Lung (tissue), 12 donors: ENCODE measurements around the gene SSR2. TPM values are rescaled to one million over a fixed set of nuclear protein-coding genes. Genes with fewer than 3 reads are reported as not detected.

Source experiments
- ATAC-seq: fragments of 200-7000 bp; cut with Tn5 transposase; one replicate; pipeline ENCODE4 v1.9.1; 2020; ENCODE audit warnings: moderate number of reproducible peaks; ENCODE audit not compliant: insufficient read depth, low FRiP score
- DNase-seq, 3 donors: peaks; one replicate each; pipeline ENCODE4 v3.0.0-alpha.2; 2013 to 2017
- H3K27ac ChIP-seq, 2 donors: one replicate each; pipeline ENCODE4 v1.5.1; 2013; ENCODE audit warnings: mild to moderate bottlenecking in 2 of 2, moderate library complexity in 2 of 2, control low read depth in 1 of 2, inconsistent platforms in 1 of 2, low read depth in 1 of 2, low read length in 1 of 2
- H3K27me3 ChIP-seq, 3 donors: one replicate each; pipeline ENCODE4 v1.5.1; 2013; ENCODE audit warnings: low read length in 2 of 3; ENCODE audit not compliant: control insufficient read depth in 3 of 3, insufficient read depth in 3 of 3
- H3K36me3 ChIP-seq, 4 donors: one replicate each; pipeline ENCODE4 v1.5.1; 2013; ENCODE audit warnings: low read length in 4 of 4, mild to moderate bottlenecking in 1 of 4, moderate library complexity in 1 of 4; ENCODE audit not compliant: control insufficient read depth in 4 of 4, insufficient read depth in 4 of 4
- H3K4me1 ChIP-seq, 5 donors: one replicate each; pipeline ENCODE4 v1.5.1; 2013; ENCODE audit warnings: low read length in 5 of 5, mild to moderate bottlenecking in 2 of 5, moderate library complexity in 1 of 5; ENCODE audit not compliant: control insufficient read depth in 5 of 5, insufficient read depth in 5 of 5
- H3K4me3 ChIP-seq: one replicate; pipeline ENCODE4 v1.5.1; 2013; ENCODE audit warnings: mild to moderate bottlenecking, control low read depth, moderate library complexity
- H3K9ac ChIP-seq, 2 donors: one replicate each; pipeline ENCODE4 v1.5.1; 2013; ENCODE audit warnings: low read length in 2 of 2, control low read depth in 1 of 2; ENCODE audit not compliant: insufficient read depth in 1 of 2
- H3K9me3 ChIP-seq, 4 donors: one replicate each; pipeline ENCODE4 v1.5.1; 2013; ENCODE audit warnings: low read length in 3 of 4, mild to moderate bottlenecking in 1 of 4, moderate library complexity in 1 of 4; ENCODE audit not compliant: control insufficient read depth in 4 of 4, insufficient read depth in 3 of 4
- WGBS, 2 donors: extraction: QIAGEN DNeasy Blood & Tissue Kit; methylation state at CpG; one replicate each; pipeline ENCODE4 v1.1.7; 2013; 5-methylcytosine and 5-hydroxymethylcytosine counted together
- polyA plus RNA-seq, 2 donors: library from polyadenylated mRNA; stranded (reverse); fragments of 200-250 nt; gene quantifications; one replicate each; pipeline ENCODE4 v1.2.1, GENCODE V29; 2013
- total RNA-seq, 2 donors: library from RNA; depleted of rRNA in 1 of 2; stranded (reverse); fragments of >200 nt in 1 of 2; gene quantifications; one replicate each; pipeline ENCODE4 v1.2.1, GENCODE V29; 2014 to 2021
- TF ChIP-seq, protein P1 (sequence below): IDR thresholded peaks from 2 replicates; pipeline ENCODE4 v1.5.1; 2012; ENCODE audit warnings: mild to moderate bottlenecking; ENCODE audit errors: control extremely low read depth, extremely low read depth
- donor health status: control.
- donor health status: control.
- donor health status: Bipolar disorder and iron deficiency.
- donor health status: healthy.
- donor health status: DM: yes; HTN: yes; CAD: no.

Gene SSR2
- total and polyA plus RNA-seq, 4 donors = 281 to 467 (median 292) TPM

DNA sequence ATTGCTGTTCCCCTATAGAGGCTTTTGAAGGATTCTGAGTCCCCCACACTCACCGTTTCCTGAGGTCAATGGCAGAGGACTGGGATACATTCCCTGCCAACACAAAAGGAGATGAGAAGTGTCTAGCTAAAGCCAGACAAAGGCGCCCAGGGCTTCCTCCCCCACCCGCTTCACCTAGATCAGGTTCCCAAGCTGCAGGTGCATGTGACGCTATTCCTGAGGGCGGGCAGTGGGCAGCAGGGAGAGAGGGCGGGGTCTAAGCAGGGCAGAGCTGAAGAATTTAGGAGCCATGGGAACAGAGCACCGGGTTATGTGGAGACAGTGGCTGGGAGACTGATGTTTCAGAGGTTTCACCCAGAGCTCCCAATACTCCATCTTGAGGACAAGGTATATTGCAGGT is 36.4 kb downstream of the SSR2 start:
- peak in 2 of 3 donors; percentile 52 to 53 for DNase-seq

DNA sequence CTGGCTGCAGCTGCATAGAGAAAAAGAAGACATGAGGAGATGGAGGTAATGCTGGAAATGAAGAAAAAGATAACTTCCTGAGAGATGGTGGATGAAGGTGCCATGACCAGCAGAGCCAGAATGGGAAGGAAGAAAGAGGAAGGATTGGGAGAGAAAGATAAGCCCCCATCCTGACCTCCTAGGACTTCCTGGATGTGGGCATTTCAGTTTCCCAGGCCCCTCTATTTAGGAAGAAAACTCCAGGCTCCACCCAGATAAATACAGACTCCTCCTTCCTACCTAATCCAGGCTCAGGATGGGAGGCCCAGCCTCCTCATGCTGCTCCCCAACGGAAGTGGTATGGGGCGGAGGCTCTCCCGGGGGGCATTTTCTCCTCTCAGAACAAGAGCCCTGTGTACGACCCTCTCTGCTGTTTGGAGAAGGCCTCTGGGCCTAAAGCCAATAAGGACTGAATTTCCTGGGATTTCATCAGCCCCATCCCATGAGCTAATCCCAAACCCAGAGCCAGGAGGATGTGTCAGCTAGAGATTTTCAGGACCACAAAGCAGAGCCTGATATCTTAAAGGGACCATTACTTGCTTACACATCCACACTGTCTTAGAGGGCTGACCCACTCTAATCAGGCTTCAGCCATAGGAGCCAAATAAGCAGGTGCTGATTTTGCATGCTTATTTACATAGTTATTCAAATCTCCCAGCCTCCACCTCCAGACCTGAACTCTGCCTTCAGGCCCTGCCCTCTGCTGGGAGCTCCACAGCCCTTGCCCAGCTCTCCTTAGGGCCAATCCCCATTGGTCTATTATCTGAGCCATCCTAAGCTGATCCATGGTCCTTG is 37.3 kb downstream of the SSR2 start:
- peaks cover 0 to 3% (median 0%) of the 10 kb centered on the region in 4 donors for H3K36me3 ChIP-seq
- no peak overlapping the region for H3K4me3 ChIP-seq
- DNase-seq = peak; percentile 90 to 97 (median 95)
- TF ChIP-seq, protein P1, sequence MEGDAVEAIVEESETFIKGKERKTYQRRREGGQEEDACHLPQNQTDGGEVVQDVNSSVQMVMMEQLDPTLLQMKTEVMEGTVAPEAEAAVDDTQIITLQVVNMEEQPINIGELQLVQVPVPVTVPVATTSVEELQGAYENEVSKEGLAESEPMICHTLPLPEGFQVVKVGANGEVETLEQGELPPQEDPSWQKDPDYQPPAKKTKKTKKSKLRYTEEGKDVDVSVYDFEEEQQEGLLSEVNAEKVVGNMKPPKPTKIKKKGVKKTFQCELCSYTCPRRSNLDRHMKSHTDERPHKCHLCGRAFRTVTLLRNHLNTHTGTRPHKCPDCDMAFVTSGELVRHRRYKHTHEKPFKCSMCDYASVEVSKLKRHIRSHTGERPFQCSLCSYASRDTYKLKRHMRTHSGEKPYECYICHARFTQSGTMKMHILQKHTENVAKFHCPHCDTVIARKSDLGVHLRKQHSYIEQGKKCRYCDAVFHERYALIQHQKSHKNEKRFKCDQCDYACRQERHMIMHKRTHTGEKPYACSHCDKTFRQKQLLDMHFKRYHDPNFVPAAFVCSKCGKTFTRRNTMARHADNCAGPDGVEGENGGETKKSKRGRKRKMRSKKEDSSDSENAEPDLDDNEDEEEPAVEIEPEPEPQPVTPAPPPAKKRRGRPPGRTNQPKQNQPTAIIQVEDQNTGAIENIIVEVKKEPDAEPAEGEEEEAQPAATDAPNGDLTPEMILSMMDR = no peak
- peak; percentile 17 for ATAC-seq
- H3K27ac ChIP-seq = peak overlapping the region; percentile 55 to 73
- H3K27me3 ChIP-seq = no peaks in the 10 kb centered on the region
- no peaks in the 10 kb centered on the region for H3K9me3 ChIP-seq
- 19 to 29% methylated on average over 4 of the region's 4 CpGs for WGBS, 2 donors
- H3K4me1 ChIP-seq = peaks cover 11 to 54% (median 23%) of the 10 kb centered on the region in 5 donors
- H3K9ac ChIP-seq = peak overlapping the region in 1 of 2 donors; percentile 74

More for the DNA sequence above, 36.4 kb downstream of the SSR2 start:
- no peaks in the 10 kb centered on the region for H3K9me3 ChIP-seq
- no peaks in the 10 kb centered on the region for H3K27me3 ChIP-seq
- WGBS, 2 donors = 80 to 91% methylated on average over 7 of the region's 7 CpGs
- TF ChIP-seq, protein P1 = no peak
- peaks cover 0 to 3% (median 0%) of the 10 kb centered on the region in 4 donors for H3K36me3 ChIP-seq
- H3K9ac ChIP-seq = peak overlapping the region; percentile 44 to 47
- no peak overlapping the region for H3K4me3 ChIP-seq
- peak overlapping the region; percentile 55 to 73 for H3K27ac ChIP-seq
- H3K4me1 ChIP-seq = peaks cover 11 to 54% (median 23%) of the 10 kb centered on the region in 5 donors
- no peak for ATAC-seq

DNA sequence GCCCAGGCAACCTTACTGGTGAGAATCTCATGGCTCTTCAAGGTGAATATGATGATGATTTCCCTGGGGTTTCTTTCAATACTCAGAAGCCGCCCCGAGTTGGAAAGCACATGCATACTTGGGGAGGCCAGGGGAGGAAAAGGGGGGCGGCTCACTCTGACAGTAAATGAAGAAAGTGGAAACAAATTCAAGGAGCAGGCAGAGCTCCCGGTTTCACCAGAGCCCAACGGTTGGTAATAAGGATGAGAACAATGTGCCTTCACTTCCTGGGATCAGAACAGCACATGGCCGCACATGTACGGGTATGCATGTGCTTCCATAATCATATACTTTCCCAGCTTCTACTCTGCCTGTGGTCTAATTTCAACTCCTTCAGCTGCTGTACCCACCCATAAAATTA is 38.6 kb downstream of the SSR2 start:
- no peaks in the 10 kb centered on the region for H3K27me3 ChIP-seq
- H3K9me3 ChIP-seq = no peaks in the 10 kb centered on the region
- ATAC-seq = no peak
- DNase-seq = no peak
- H3K9ac ChIP-seq = no peak overlapping the region
- 66 to 72% methylated on average over 7 of the region's 7 CpGs for whole genome bisulfite sequencing, 2 donors
- peaks cover 0 to 3% (median 0%) of the 10 kb centered on the region in 4 donors for H3K36me3 ChIP-seq
- H3K4me3 ChIP-seq = no peak overlapping the region
- TF ChIP-seq, protein P1 = no peak
- peaks cover 11 to 58% (median 23%) of the 10 kb centered on the region in 5 donors for H3K4me1 ChIP-seq
- peak overlapping the region; percentile 43 to 84 for H3K27ac ChIP-seq
